ENCODE data around the gene SRPK3. TPM values are rescaled to one million over a fixed set of nuclear protein-coding genes. Genes with fewer than 3 reads are reported as not detected.

Gene SRPK3
- total RNA-seq, 2 experiments from 2014 or later = not detected

DNA sequence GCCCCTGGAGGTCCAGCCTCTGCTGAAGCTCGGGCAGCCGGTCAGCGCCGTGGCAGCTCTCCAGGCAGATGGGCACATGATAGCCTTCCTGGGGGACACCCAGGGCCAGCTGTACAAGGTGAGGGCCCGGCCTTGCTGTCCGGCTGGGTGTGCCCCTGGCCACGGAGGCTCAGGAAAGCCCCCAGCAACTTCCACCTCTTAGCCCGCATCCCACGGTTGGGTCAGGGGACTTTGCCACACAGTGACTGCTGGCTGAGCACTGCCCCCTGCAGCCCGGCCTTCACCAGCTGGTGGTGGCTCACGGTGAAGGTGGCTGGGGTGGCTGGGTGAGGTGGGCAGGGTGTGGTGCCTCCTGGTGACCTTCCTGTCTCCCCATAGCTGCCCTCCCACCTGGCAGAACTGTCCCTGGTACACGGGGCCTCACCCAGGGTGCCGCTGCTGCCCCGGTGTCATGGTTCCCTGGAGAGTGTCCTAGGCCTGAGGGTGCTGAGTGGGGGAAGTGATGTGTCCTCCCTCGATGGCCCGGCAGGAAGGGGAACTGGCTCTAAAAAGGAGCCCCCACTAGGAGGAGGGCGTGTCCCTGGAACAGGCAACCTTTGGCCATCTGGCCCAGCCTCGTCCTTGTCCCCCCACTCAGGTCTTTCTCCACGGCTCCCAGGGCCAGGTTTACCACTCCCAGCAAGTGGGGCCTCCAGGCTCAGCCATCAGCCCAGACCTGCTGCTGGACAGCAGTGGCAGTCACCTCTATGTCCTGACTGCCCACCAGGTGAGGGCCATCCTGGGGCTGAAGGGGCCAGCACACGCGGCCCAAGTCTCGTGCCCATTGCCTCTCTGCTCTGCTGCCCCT lies 12.3 kb upstream of the SRPK3 start:
- DNase-seq (ENCODE audit: low spot score) = no peak
- H3K9me2 ChIP-seq (ENCODE audit: insufficient read depth, low read length) = no peaks in the 10 kb centered on the region
- no TSS peak for BruUV-seq (replicated peaks)
- no peaks in the 10 kb centered on the region for H4K20me1 ChIP-seq (ENCODE audit: insufficient read depth, low read length)
- H3K4me1 ChIP-seq (ENCODE audit: insufficient read depth, low read length, poor library complexity, severe bottlenecking) = peaks cover 6% of the 10 kb centered on the region
- intact Hi-C loops (cut with micrococcal nuclease; ENCODE audit: unreplicated experiment) = loop anchor here (10.0 kb wide), 2 partner anchors 66 to 84 kb away; partner anchors contain the start of genes PDZD4 and SLC6A8
- H3K79me2 ChIP-seq (ENCODE audit: insufficient read depth, low read depth, low read length) = no peaks in the 10 kb centered on the region
- TF ChIP-seq, protein P1, sequence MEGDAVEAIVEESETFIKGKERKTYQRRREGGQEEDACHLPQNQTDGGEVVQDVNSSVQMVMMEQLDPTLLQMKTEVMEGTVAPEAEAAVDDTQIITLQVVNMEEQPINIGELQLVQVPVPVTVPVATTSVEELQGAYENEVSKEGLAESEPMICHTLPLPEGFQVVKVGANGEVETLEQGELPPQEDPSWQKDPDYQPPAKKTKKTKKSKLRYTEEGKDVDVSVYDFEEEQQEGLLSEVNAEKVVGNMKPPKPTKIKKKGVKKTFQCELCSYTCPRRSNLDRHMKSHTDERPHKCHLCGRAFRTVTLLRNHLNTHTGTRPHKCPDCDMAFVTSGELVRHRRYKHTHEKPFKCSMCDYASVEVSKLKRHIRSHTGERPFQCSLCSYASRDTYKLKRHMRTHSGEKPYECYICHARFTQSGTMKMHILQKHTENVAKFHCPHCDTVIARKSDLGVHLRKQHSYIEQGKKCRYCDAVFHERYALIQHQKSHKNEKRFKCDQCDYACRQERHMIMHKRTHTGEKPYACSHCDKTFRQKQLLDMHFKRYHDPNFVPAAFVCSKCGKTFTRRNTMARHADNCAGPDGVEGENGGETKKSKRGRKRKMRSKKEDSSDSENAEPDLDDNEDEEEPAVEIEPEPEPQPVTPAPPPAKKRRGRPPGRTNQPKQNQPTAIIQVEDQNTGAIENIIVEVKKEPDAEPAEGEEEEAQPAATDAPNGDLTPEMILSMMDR (conservative IDR thresholded peaks at IDR 0.05; ENCODE audit: low read length) = no peak
- ChIA-PET POLR2A (no interaction called here), CTCF (ENCODE audit: unreplicated experiment) (no interaction called here)
- H3K4me2 ChIP-seq (ENCODE audit: low read length) = no peak overlapping the region
- no peaks in the 10 kb centered on the region for H3K9me3 ChIP-seq (ENCODE audit: low read length)
- no peak overlapping the region for H2AFZ ChIP-seq (ENCODE audit: low read length)
- no peak overlapping the region for H3K4me3 ChIP-seq (ENCODE audit: low read depth, low read length, poor library complexity, severe bottlenecking)
- H3K27ac ChIP-seq (ENCODE audit: low read depth, low read length, poor library complexity, severe bottlenecking) = no peak overlapping the region
- H3K36me3 ChIP-seq (ENCODE audit: insufficient read depth, low read length) = no peaks in the 10 kb centered on the region

DNA sequence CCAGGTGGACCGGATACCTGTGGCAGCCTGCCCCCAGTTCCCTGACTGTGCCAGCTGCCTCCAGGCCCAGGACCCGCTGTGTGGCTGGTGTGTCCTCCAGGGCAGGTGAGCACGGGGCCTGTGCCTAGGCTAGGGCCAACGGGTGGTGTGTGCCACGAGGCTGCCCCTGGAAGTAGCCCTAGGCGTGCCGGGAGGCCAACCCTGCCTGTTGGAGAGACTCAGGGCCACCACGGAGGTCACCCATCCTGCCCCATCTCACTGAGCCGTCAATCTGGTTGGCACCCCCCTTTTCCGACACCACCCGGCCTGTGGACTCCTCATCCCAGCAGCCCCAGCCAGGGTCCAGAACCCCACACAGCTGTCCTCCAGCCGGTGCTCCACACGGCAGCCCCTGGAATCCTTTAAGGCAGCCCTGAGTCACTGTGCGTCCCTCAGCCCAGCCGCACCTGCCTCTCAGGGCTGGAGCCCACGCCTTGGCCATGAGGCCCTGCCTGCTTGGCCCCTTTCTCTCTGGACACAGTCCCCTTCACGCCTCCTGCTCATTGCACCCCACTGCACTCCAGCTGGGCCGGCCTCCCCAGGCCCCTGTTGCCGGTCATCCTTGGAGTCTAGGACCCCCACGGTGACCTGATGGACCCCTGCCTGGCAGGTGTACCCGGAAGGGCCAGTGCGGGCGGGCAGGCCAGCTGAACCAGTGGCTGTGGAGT lies 11.5 kb upstream of the SRPK3 start:
- Histone ChIP-seq H3K4me2 (ENCODE audit: low read length) (no peak overlapping the region), H3K4me3 (ENCODE audit: low read depth, low read length, poor library complexity, severe bottlenecking) (no peak overlapping the region), H3K9me2 (ENCODE audit: insufficient read depth, low read length) (no peaks in the 10 kb centered on the region), H3K36me3 (ENCODE audit: insufficient read depth, low read length) (no peaks in the 10 kb centered on the region), H2AFZ (ENCODE audit: low read length) (no peak overlapping the region), H3K9me3 (ENCODE audit: low read length) (no peaks in the 10 kb centered on the region), H4K20me1 (ENCODE audit: insufficient read depth, low read length) (no peaks in the 10 kb centered on the region), H3K79me2 (ENCODE audit: insufficient read depth, low read depth, low read length) (no peaks in the 10 kb centered on the region), H3K27ac (ENCODE audit: low read depth, low read length, poor library complexity, severe bottlenecking) (no peak overlapping the region), H3K4me1 (ENCODE audit: insufficient read depth, low read length, poor library complexity, severe bottlenecking) (peaks cover 6% of the 10 kb centered on the region)
- no peak for TF ChIP-seq EZH2phosphoT487 (IDR thresholded peaks at IDR 0.05; ENCODE audit: borderline replicate concordance, low read depth, low read length)
- TF ChIP-seq, protein P1 (conservative IDR thresholded peaks at IDR 0.05; ENCODE audit: low read length) = no peak
- BruUV-seq (replicated peaks) = no TSS peak
- POLR2A ChIA-PET = no interaction called here
- CTCF ChIA-PET (ENCODE audit: unreplicated experiment) = no interaction called here
- intact Hi-C loops (cut with micrococcal nuclease; ENCODE audit: unreplicated experiment) = loop anchor here (10.0 kb wide), 2 partner anchors 65 to 85 kb away; partner anchors contain the start of genes PDZD4 and SLC6A8
- DNase-seq (ENCODE audit: low spot score) = no peak
